Measurements from ENCODE around the gene IL32. TPM values are rescaled to one million over a fixed set of nuclear protein-coding genes. Genes with fewer than 3 reads are reported as not detected.

IL32 gene

GRCh38 chr16:3118846-3119245 is 53.4 kb downstream of the IL32 start:
- Histone ChIP-seq H3K18ac (ENCODE audit: low read depth in 1 of 2, low read length in 2 of 2) (no peak overlapping the region), H3K79me1 (replicated peaks; ENCODE audit: low read length, poor library complexity, severe bottlenecking) (peaks cover 48% of the 10 kb centered on the region), H4K91ac (ENCODE audit: low read length) (no peak overlapping the region), H3K27me3 (ENCODE audit: control insufficient read depth in 1 of 2, insufficient read depth in 1 of 2, low read length in 2 of 2) (no peaks in the 10 kb centered on the region), H2BK12ac (ENCODE audit: low read length in 2 of 2) (no peak overlapping the region), H3K4me3 (ENCODE audit: insufficient read depth in 1 of 2, low read depth in 1 of 2, low read length in 2 of 2) (no peak overlapping the region), H3K23ac (ENCODE audit: low read length in 2 of 2) (no peak overlapping the region), H3K9me3 (ENCODE audit: control insufficient read depth, low read length) (no peaks in the 10 kb centered on the region), H2AK5ac (ENCODE audit: low read length, severe bottlenecking) (no peak overlapping the region), H2BK120ac (ENCODE audit: low read depth, low read length) (no peak overlapping the region), H3K9ac (ENCODE audit: low read length) (no peak overlapping the region), H4K8ac (ENCODE audit: low read length) (no peak overlapping the region), H3K36me3 (ENCODE audit: control insufficient read depth in 1 of 2, insufficient read depth in 2 of 2, low read depth in 1 of 2, low read length in 2 of 2) (peaks cover 48 to 63% of the 10 kb centered on the region in 2 experiments), H3K27ac (ENCODE audit: low read length, poor library complexity, severe bottlenecking) (no peak overlapping the region), H2BK15ac (ENCODE audit: low read depth, poor library complexity, severe bottlenecking) (no peak overlapping the region), H3K4ac (ENCODE audit: low read depth in 1 of 2, low read length in 2 of 2) (no peak overlapping the region), H3K4me2 (ENCODE audit: low read length, poor library complexity, severe bottlenecking) (no peak overlapping the region), H2AFZ (ENCODE audit: low read depth, low read length) (no peak overlapping the region), H2BK5ac (ENCODE audit: low read depth, low read length, poor library complexity, severe bottlenecking) (no peak overlapping the region), H3K14ac (ENCODE audit: low read length in 2 of 2) (no peak overlapping the region), H3K4me1 (ENCODE audit: control insufficient read depth, insufficient read depth, low read depth, low read length) (peaks cover 13% of the 10 kb centered on the region)
- no peak for DNase-seq
- WGBS = 96% methylated on average over 20 of the region's 20 CpGs

Small RNA genes within 50 kb of the gene (small RNA-seq; reads per million reads assigned to genes)
- gene RNU1-22P (ENCODE audit: low read depth) = not detected
